GM19438 (cell line): ENCODE measurements around the gene KEL.
A peak's percentile ranks its signal among the peaks of the same experiment; 100 is the strongest.
"Not testable (repeated sequence)": the region's sequence is repeated elsewhere in the genome, so short reads cannot be mapped to it uniquely, and the experiment has no call there.

Experiments
- ATAC-seq: cut with Tn5 transposase; IDR thresholded peaks from one replicate; pipeline ENCODE4 v1.9.1; 2021; ENCODE audit warnings: low read depth; ENCODE audit not compliant: unreplicated experiment

Gene KEL

DNA sequence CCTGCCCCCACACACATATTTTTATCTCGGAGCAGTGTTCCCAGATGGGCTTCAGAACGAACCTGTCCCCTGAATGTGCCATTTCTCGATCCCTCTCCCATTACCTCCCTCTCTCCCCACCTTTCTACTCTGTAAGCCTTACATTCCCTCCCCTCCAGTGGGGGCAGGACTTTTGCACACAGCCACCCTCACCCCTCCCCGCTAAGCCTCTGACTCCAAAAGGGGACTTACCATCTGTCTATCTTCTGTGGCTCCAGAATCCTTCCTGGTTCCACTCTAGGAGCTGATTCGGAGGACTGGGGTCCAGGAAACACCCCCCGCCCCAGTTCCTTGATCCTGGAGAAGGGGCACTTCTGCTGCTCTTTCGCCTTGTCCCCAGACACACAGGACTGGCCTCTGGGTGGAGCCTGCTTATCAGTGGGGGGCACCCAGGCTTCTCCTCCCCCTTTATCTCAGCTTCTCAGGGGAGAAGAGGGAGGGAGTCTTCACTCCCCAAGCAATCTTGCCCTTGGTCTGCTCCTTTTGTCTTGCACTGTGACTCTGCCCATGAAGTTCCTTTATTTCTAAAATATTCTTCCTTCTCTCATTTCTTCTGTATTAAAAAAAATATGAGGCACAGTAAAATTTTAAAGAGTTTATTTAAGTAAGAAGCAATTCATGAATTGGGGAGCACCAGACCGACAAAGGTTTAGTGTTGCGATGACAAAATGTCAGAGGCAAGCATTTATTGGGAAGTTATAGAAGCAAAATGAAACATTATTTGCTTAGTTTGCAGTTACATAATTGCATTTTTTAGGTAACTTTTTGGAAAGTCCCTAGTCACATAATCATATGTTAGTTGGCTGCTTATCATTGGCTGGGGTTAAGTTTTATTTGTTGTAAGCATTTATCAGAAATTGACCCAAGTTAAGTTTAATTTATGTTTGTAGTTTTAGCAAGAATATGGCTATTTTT is at the start of gene KEL:
TSS of gene KEL (minus strand) at position 391 of the 954 bp plus-strand sequence. CDS start at position 234, 157 bp downstream.
- ATAC-seq, result no peak

DNA sequence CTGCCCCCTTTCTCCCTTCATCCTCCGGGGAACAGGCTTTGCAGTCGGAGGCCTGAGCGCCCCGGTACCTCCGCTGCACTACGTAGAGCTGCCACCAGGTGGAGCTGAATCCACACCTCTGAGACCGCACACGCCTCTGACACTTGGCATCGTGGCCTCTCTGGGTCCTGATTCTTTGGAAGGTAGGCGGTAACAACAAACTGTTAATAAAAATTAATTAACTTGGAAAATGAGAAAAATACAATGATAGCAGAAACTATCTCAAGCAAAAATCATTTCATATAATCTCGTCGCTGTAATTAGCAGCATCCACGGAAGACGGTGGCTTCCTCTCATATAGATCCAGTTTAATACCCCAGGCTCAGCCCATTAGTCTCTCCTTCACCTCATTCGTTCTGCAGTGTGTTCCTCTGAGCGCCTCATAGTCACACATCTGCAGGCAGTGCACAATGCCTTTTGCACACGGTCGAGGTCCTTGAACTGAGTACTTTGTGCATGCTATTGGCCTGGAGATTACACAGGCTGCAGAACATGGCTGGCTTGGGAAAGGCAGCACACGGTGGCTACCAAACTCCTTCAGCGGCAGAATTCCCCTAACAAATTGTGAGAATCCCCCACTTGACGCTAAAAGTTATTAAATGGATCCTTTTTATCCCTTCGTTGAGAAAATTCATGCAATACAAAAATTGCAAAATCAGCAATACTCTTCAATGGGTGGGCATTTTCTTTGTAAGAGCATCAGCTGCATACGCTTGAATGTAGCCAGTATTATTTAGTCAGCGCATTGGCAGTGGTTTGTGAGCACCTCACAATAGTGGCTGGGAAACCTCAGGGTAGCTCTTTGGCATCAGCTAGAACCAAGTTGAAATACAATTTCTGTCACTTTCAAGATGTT is 46.1 kb upstream of the KEL start:
- peak; percentile 87 for ATAC-seq

DNA sequence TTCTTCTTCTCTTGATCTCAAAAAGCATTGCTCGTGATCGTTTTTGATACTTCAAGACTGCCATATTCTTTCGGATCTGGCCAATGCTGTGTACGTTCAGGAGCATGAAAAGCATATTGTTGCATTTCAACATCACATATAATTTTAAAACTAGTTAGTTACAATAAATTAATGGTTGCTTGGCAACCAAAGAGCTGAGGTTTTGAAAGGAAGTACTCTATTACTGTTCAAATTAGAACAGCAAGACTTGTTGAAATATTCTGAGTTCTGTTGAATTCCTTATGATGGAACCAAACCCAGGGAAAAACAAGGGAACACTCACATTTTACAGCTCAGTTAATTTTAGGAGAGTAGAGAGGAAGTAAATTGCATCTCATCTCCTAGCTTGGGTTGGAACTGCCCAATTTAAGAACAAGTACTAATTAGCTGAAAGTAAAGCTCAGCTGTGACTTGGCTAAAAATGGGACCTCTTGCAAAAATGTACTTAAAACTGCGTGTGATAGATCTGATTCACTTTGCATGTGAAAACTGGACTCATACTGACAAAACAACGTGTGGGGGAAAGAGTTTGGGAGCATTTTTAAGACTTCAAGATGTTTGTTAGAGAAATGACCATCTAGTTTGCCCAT is 43.6 kb upstream of the KEL start:
- no peak for ATAC-seq

DNA sequence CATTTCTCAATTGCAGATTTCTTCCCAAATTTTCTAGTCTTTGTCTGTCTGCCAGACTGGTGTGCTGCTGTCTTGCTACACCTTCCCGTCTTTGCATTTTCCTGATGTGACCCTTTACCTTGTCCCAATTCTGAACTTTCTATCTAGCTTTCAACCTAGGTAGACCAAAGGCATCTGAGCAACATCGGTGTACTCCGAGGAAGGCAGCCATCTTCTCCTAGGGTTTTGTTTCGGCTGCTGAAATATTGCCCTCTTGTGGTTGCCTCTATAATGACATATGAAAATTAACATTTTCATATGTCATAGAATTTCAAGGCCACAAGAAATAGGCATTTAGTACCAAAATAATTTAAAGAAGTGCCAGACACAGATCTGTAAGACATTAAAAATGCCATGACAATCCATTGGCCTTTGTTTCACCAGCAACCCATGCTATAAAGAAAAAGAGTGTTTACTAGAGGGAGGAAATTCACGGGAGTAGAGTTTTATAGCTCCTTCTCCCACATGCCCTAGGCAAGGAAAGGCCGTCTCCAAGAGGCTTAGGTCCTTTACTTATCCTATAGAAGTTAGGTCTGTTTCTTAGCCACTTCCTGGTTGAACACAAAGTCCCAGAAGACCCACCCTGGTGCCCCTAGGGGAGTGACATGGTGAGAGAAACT is 41.4 kb upstream of the KEL start:
- ATAC-seq, result no peak

DNA sequence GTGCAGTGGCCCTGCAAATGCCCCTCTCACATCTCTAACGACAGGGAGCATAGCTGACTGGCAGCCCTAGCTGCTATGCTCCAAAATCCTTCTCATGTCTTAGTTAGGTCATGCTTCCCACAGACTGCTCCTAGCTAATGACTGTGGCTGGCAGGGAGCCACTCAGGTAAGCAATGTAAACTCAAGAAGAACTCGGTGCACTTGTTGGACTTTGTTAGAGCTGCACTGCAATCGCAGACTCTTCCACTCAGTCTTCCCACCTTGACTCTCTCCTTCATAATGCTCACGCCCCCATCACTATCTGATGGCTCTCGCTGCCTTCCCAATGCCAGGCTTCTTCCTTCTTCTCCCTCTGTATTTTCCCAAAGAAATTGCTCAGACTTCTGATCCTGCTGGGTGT is 40.7 kb upstream of the KEL start:
- no peak for ATAC-seq

GRCh38 chr7:143002106-143002505 is 39.9 kb upstream of the KEL start:
- no peak for ATAC-seq

- no peak for ATAC-seq
Observed at GRCh38 chr7:143000648-143001047, 38.5 kb upstream of the KEL start.

- no peak for ATAC-seq
Observed at GRCh38 chr7:142999793-143000192, 37.6 kb upstream of the KEL start.

DNA sequence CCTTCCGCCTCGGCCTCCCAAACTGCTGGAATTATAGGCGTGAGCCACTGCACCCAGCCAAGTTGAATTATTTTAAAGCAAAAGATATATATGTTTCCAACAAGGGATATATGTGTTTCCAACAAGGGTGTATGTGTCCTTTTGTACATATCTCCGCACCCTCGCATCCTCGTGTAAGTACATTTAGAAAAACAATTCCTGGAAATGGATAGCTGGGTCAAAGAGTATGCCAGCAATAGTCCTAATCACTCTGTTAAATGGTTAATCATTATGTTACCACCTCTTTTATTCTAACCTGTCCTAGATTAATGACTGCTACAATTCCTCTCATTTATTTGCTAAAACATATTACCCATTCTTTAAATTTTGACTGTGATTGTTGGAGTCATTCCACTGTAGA is 36.8 kb upstream of the KEL start:
- ATAC-seq, result no peak

- ATAC-seq, result no peak
Observed at GRCh38 chr7:142997456-142997989, 35.4 kb upstream of the KEL start.

DNA sequence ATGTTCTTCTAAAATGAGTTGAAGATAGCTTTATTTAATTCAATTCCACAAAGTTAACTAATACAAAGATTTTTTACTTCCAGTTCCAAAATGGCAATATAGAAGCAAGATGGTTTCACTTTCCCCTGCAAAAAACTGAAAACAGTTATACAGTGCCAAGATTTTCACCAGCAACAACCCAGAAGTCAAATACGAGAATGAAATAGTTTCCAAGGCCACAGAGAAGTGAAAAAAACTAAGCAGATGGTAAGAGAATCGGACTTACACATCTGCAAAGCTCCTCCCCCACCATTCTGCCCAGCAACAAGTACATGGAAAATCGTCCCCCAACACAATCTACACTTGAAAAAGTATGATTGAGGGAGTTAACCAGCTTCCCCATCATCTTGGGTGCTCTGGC is 30.3 kb upstream of the KEL start:
- ATAC-seq, result no peak

- ATAC-seq, result no peak
Observed at GRCh38 chr7:142984297-142984696, 22.1 kb upstream of the KEL start.

- ATAC-seq, result no peak
Observed at GRCh38 chr7:142983825-142984224, 21.7 kb upstream of the KEL start.

GRCh38 chr7:142978402-142978801 is 16.2 kb upstream of the KEL start:
- not testable (repeated sequence) for ATAC-seq

DNA sequence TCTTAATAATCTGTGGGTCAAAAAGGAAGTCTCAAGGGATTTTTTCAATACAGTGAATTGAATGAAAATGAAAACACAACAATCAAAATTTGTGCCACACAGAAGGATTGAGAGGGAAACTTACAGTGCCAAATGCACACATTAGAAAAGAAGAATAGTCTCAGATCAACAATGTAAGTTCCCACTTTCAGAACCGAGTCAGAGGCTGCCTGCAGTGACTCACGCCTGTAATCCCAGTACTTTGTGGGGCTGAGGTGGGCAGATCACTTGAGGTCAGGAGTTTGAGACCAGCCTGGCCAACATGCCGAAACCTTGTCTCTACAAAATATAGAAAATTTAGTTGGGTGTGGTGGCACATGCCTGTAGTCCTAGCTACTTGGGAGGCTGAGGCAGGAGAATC is 12.5 kb upstream of the KEL start:
- ATAC-seq, result no peak

- no peak for ATAC-seq
Observed at GRCh38 chr7:142969183-142969582, 7.0 kb upstream of the KEL start.

DNA sequence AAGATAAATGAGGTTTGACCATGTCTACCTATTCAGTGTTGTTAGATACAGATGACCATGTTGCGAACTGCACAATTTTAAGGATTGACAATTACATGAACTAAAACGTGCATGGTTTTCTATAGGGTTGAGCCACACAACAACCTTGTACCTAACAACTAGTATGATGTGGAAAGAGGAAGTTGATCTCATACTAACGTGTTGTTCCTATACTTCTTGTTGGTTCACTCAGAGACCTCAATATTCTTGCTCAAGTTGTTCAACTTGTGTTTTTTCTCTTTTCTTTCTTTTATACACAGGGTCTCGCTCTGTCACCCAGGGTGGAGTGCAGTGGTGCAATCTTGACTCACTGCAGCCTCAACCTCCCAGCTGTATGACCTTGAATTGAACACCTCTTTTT is 6.1 kb upstream of the KEL start:
- no peak for ATAC-seq

GRCh38 chr7:142964502-142965246 is 2.5 kb upstream of the KEL start:
- ATAC-seq, result no peak

DNA sequence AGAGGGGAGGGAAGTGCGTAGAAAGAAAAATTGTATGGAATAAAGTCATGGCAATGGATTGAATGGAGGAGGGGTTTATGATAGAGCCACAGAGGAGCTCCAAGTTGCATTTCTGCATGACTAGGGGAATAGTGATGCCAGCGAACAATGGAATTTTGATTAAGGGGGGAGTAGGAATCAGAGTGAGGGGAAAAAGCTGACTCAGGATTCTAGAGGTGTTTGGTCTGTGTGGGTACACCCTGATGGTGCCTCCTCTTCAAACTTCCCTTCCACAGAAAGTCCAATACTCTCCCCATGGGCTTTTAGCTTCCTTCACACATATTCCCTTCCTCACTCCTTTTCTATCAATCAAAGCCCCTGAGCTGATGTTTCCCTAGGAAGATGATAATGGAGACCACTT is 1.8 kb upstream of the KEL start:
- no peak for ATAC-seq
